HG03066 (cell line): ENCODE results near the gene ITGA1.

Experiments
- ATAC-seq: cut with Tn5 transposase; IDR thresholded peaks from one replicate; pipeline ENCODE4 v1.9.1; 2021; ENCODE audit warnings: low read depth; ENCODE audit not compliant: unreplicated experiment

The ITGA1 gene

DNA sequence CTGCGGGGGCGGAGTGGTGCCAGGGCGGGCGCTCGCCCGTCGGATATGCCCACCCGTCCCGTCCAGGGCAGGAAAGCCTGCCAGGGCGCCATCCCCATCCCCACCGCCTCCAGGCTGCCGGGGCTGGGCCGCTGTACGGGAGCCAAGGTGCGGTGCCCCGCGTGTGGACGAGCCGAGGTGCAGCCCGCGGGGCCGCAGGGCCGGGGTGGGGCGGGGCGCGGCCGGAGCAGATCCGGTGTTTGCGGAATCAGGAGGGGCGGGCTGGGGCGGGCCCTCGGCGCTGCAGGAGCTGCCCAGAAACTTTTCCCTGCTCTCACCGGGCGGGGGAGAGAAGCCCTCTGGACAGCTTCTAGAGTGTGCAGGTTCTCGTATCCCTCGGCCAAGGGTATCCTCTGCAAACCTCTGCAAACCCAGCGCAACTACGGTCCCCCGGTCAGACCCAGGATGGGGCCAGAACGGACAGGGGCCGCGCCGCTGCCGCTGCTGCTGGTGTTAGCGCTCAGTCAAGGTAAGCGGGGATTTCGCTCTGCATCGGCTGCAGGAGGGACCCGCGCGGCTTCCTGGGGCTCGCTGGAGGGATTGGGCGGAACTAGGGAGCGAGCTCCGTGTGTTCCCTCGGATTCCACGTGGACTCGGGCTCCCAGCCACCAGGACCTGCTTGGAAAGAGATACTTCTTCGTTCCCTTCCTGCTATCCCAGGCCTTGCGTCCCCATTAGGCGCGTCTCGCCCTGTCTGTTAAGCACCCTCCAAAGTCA is 201.5 kb downstream of the ITGA1 start, which contains the start of gene ITGA2:
Gene ITGA2 (plus strand): TSS at position 328 of the 756 bp plus-strand sequence. CDS start 117 bp downstream, at position 445.
- peak; percentile 49 for ATAC-seq

DNA sequence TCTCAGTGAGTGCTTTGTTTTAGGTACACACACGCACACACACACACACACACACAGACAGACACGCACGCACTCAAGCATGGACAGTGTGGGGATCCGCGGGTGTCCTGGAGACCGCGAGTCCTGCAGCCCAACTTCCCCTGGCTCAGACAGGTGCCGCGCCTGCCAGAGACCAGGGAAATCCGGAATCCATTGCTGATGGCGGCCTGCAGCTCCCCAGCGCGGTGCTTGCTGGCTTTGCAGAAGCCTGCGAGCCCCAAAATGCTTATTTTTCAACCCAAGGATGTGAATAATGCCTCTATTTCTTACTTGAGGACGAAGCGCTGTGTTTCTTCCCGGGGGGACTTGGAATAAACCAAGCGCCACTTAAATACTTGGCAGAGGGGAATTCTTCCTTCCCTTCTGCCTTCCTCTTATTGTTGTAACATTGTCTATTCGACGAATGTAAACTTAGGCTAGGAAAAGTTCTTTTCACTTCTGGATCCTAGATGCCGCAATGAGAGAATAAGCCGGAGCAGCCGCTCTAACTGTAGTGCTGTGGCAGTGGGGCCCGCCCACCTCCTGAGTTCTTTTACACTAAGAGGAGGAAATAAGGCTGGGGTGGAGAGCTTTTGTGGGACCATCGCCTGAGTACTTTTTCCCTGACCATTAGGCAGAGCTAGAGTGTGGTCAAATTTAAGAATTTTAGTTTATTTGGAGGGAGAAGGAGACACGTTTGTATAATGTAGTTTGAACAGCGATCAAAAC is 202.2 kb downstream of the ITGA1 start:
- ATAC-seq = peak; percentile 27

- ATAC-seq = no peak
These were observed 202.8 kb downstream of the ITGA1 start for GRCh38 chr5:52990528-52990925.

- ATAC-seq = no peak
These were observed 205.7 kb downstream of the ITGA1 start for GRCh38 chr5:52993367-52993766.

GRCh38 chr5:52994266-52994665 is 206.6 kb downstream of the ITGA1 start:
- no peak for ATAC-seq

DNA sequence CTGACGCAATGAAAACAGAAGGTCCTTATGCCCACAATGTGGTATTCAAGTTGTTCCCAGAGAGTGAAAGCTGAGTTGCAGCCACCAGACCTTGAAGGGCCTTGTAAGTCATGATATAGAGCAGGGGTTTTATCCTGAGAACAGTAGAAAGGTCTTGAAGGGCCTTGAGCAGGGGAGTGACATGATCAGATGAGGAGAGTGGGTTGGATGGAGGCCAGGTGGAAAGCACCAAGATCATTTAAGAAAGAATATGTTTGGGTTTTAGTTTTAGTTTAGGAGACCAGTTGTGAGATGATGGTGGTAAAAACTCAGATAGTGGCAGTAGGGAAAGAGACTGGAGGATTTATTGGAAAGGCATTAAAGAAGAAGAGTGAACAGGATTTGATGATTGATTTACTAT is 207.4 kb downstream of the ITGA1 start:
- no peak for ATAC-seq

GRCh38 chr5:52995914-52996313 is 208.2 kb downstream of the ITGA1 start:
- ATAC-seq = no peak

DNA sequence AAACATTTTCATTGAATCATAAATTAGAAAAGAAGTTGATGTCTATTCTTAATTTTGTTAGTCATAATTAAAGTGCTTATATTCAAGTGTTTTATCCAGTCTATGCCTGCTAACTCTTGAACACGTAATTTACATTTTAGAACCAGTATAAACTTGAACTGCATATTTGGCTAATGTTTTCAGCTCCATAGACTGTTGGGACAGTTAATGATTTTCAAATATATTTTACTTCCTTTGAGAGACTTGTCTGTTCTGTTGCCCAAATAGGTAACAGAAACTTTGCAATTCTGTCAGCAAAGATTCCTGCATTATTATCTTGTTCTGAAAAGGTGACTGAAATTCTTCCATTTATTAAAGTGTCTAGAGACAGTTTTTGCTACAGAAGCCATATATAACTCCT is 209.3 kb downstream of the ITGA1 start:
- ATAC-seq = no peak

- ATAC-seq = no peak
These were observed 209.7 kb downstream of the ITGA1 start for GRCh38 chr5:52997424-52997823.

GRCh38 chr5:52998552-52999313 is 211.0 kb downstream of the ITGA1 start:
- no peak for ATAC-seq

GRCh38 chr5:52999344-52999949 is 211.7 kb downstream of the ITGA1 start:
- ATAC-seq = no peak

DNA sequence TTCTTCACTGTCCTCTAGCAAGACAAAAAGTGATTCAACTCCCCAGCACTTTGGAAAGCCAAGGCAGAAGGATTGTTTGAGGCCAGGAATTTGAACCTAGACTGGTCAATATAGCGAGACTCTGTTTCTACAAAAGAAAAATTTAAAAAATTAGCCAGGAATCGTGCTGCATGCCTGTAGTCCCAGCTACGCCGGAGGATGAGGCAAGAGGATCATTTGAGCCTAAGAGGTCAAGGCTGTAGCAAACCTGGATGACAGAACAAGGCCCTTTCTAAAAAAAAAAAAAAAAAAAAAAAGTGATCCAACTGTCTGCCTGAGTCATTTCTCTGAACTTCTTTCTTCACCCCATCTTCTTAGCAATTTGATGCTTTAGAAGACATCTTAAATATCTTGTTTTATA is 213.8 kb downstream of the ITGA1 start:
- ATAC-seq = no peak

- no peak for ATAC-seq
These were observed 214.8 kb downstream of the ITGA1 start for GRCh38 chr5:53002491-53002890.

DNA sequence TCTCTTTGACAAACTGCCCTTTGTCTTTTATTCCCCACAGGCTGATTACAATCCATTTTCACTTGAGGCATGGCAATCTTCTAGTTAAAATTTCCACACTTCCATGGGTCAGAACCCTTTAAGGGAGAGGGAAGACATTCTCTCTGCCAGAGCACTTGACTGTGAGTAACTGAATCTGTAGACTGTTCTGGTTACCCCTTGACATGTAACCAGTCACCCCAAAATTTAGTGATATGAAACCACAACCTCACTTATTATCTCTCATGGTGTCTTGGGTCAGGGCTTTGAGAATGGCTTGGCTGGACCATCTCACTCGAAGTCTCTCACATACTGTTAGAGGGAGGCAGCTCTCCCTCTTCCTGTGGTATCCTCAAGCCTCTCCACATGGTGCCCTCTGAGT is 215.4 kb downstream of the ITGA1 start:
- no peak for ATAC-seq

DNA sequence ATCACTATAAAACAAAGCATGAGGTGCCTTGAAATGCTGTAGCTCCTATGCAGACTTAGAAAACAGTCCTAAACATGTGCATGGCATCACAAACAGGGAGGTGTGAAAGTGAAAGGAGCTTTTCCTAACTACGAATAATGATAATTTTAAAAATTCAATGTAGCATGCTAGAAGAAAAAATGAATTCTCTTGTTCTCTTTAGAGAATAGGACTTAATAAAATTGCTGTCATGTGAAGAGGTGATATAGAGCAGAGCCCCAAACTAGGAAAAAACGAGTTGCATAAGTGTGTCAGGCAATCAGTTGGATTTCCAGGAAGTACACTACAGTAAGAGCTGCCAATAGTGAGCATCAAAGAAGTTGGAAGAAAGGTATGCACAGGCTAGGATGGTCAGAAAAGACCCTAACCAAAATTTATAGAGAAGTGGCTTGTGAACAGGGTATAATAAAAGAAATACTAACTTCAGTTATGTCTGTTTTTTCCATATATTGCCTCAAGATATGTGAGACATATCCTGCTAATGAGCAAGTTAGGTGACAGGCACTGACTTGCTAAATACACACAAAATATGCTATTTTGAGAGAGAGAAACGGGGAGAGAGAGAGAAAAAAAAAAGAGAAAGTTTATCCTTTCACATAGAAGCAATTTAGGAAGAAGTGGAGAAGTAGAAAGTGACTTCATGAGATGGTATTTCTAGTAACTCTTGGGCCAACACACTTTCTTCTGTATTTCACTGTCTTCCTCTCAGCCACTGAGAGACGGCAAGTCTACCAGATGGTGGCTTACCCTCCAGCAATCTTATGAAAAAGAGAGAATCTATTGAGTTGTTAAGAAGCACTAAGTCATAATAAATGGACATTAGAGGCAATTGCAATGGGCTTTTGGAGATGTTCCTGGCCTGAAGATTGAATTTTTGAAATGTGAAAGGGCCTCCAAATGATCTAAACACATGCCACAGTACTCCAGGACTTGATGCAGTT is 219.5 kb downstream of the ITGA1 start:
- ATAC-seq = no peak

- peak; percentile 90 for ATAC-seq
These were observed 221.0 kb downstream of the ITGA1 start for GRCh38 chr5:53008751-53009150.
